Measurements from ENCODE around the gene ARHGAP30. TPM values are rescaled to one million over a fixed set of nuclear protein-coding genes. Genes with fewer than 3 reads are reported as not detected.
"Not testable (repeated sequence)": the region's sequence is repeated elsewhere in the genome, so short reads cannot be mapped to it uniquely, and the experiment has no call there.

Gene ARHGAP30
- total and polyA plus RNA-seq, 4 experiments from 2014 or later: 63.4 to 226 (median 218) TPM

GRCh38 chr1:161038523-161039153 lies 31.1 kb downstream of the ARHGAP30 start, which contains the start of gene TSTD1:
Gene TSTD1, minus strand, starts transcription at chr1:161038964. Its CDS starts 75 bp downstream, at chr1:161038889.
- Histone ChIP-seq H3K9me3 (ENCODE audit: control insufficient read depth in 1 of 2, low read length in 2 of 2) (no peaks in the 10 kb centered on the region), H3K4me1 (ENCODE audit: insufficient read depth, low read length) (peaks cover 47% of the 10 kb centered on the region), H3K27ac (ENCODE audit: low read depth, low read length) (peak within 1 kb of the TSS; percentile 83), H3K4me3 (ENCODE audit: low read length in 2 of 2) (peak within 1 kb of the TSS; percentile 65 to 96), H3K27me3 (ENCODE audit: insufficient read depth, low read length) (no peaks in the 10 kb centered on the region), H3K36me3 (ENCODE audit: insufficient read depth, low read length) (peaks cover 40% of the 10 kb centered on the region)
- Mint-ChIP-seq H3K36me3 (peaks cover 23 to 41% of the 10 kb centered on the region in 2 donors), H3K4me1 (peaks cover 25 to 56% (median 38%) of the 10 kb centered on the region in 4 donors), H3K27ac (peak within 1 kb of the TSS; percentile 89 to 99 (median 97)), H3K4me3 (peak within 1 kb of the TSS; percentile 87 to 95 (median 91)), H3K27me3 (no peaks in the 10 kb centered on the region), H3K9me3 (peaks cover 0 to 3% (median 0%) of the 10 kb centered on the region in 8 donors)
- intact Hi-C loops (cut with micrococcal nuclease): loop anchor here (1.0 to 5.0 kb wide), 2 partner anchors 17 to 41 kb away; partner anchors contain the start of gene F11R
- peak; percentile 88 to 95 (median 89) for DNase-seq
- CTCF ChIA-PET (ENCODE audit: partially characterized antibody): interaction anchor here (0.7 to 10.7 kb wide), 11 partner anchors 19 to 253 kb away, joined by 3 to 171 read pairs (median 3); partner anchors contain the start of genes ARHGAP30, F11R, KLHDC9 and NIT1
- POLR2A ChIA-PET (ENCODE audit: partially characterized antibody): interaction anchor here (0.6 to 21.2 kb wide), 16 partner anchors 9 to 410 kb away, joined by 3 to 602 read pairs (median 5); partner anchors contain the start of genes ARHGAP30, DEDD, F11R and KLHDC9

- POLR2A ChIA-PET (ENCODE audit: partially characterized antibody): interaction anchor here (1.0 to 21.2 kb wide), 14 partner anchors 10 to 409 kb away, joined by 3 to 602 read pairs (median 6); partner anchors contain the start of genes ARHGAP30, DEDD, F11R and KLHDC9
- Mint-ChIP-seq H3K9me3 (peaks cover 0 to 3% (median 0%) of the 10 kb centered on the region in 8 donors), H3K36me3 (peaks cover 22 to 39% of the 10 kb centered on the region in 2 donors), H3K27me3 (no peaks in the 10 kb centered on the region), H3K27ac (peak overlapping the region; percentile 89 to 99 (median 97)), H3K4me3 (peak overlapping the region; percentile 87 to 95 (median 91)), H3K4me1 (peaks cover 26 to 53% (median 35%) of the 10 kb centered on the region in 4 donors)
- no peaks in the 10 kb centered on the region for H3K9me3 ChIP-seq (ENCODE audit: control insufficient read depth in 1 of 2, low read length in 2 of 2)
- intact Hi-C loops (cut with micrococcal nuclease): loop anchor here (1.0 to 5.0 kb wide), 2 partner anchors 17 to 41 kb away; partner anchors contain the start of gene F11R
- H3K27ac ChIP-seq (ENCODE audit: low read depth, low read length): peak overlapping the region; percentile 83
- H3K4me3 ChIP-seq (ENCODE audit: low read length in 2 of 2): peak overlapping the region; percentile 65 to 96
- H3K27me3 ChIP-seq (ENCODE audit: insufficient read depth, low read length): no peaks in the 10 kb centered on the region
- CTCF ChIA-PET (ENCODE audit: partially characterized antibody): interaction anchor here (1.0 to 10.7 kb wide), 9 partner anchors 18 to 253 kb away, joined by 3 to 171 read pairs (median 3); partner anchors contain the start of genes ARHGAP30, F11R, KLHDC9 and NIT1
- H3K36me3 ChIP-seq (ENCODE audit: insufficient read depth, low read length): peaks cover 35% of the 10 kb centered on the region
- peaks cover 41% of the 10 kb centered on the region for H3K4me1 ChIP-seq (ENCODE audit: insufficient read depth, low read length)
- no peak for DNase-seq
Measured at GRCh38 chr1:161037661-161038522, 31.8 kb downstream of the ARHGAP30 start.

GRCh38 chr1:161033751-161034150 lies 35.9 kb downstream of the ARHGAP30 start:
- H3K9me3 Mint-ChIP-seq: peaks cover 0 to under 1% (median 0%) of the 10 kb centered on the region in 8 donors
- no peaks in the 10 kb centered on the region for H3K9me3 ChIP-seq (ENCODE audit: control insufficient read depth in 1 of 2, low read length in 2 of 2)
- ChIA-PET POLR2A (ENCODE audit: partially characterized antibody) (interaction anchor here (1.0 to 4.6 kb wide), 2 partner anchors 12 to 20 kb away, joined by 3 to 18 read pairs; partner anchors contain the start of gene USF1), CTCF (ENCODE audit: partially characterized antibody) (interaction anchor here (1.2 kb wide), 1 partner anchor 36 kb away, joined by 4 read pairs; no protein-coding TSS in a partner anchor)
- no peak for DNase-seq
- no peak overlapping the region for H3K27ac ChIP-seq (ENCODE audit: low read depth, low read length)
- H3K4me1 ChIP-seq (ENCODE audit: insufficient read depth, low read length): peaks cover 13% of the 10 kb centered on the region
- no peaks in the 10 kb centered on the region for H3K27me3 ChIP-seq (ENCODE audit: insufficient read depth, low read length)
- no peak overlapping the region for H3K4me3 Mint-ChIP-seq
- peaks cover under 1 to 2% of the 10 kb centered on the region in 2 donors for H3K36me3 Mint-ChIP-seq
- H3K27ac Mint-ChIP-seq: no peak overlapping the region
- H3K4me1 Mint-ChIP-seq: peaks cover 10 to 30% (median 16%) of the 10 kb centered on the region in 4 donors
- H3K4me3 ChIP-seq (ENCODE audit: low read length in 2 of 2): no peak overlapping the region
- intact Hi-C loops (cut with micrococcal nuclease): no loop called here
- H3K27me3 Mint-ChIP-seq: no peaks in the 10 kb centered on the region
- no peaks in the 10 kb centered on the region for H3K36me3 ChIP-seq (ENCODE audit: insufficient read depth, low read length)

GRCh38 chr1:161032409-161032808 lies 37.3 kb downstream of the ARHGAP30 start:
- peaks cover 5 to 17% (median 9%) of the 10 kb centered on the region in 4 donors for H3K4me1 Mint-ChIP-seq
- Histone ChIP-seq H3K36me3 (ENCODE audit: insufficient read depth, low read length) (no peaks in the 10 kb centered on the region), H3K9me3 (ENCODE audit: control insufficient read depth in 1 of 2, low read length in 2 of 2) (no peaks in the 10 kb centered on the region), H3K27ac (ENCODE audit: low read depth, low read length) (no peak overlapping the region), H3K27me3 (ENCODE audit: insufficient read depth, low read length) (no peaks in the 10 kb centered on the region), H3K4me3 (ENCODE audit: low read length in 2 of 2) (no peak overlapping the region), H3K4me1 (ENCODE audit: insufficient read depth, low read length) (peaks cover 4% of the 10 kb centered on the region)
- DNase-seq: no peak
- intact Hi-C loops (cut with micrococcal nuclease): no loop called here
- ChIA-PET CTCF (ENCODE audit: partially characterized antibody) (interaction anchor here (0.8 to 1.2 kb wide), 2 partner anchors 35 to 37 kb away, joined by 3 to 4 read pairs; no protein-coding TSS in a partner anchor), POLR2A (ENCODE audit: partially characterized antibody) (interaction anchor here (0.6 to 4.6 kb wide), 3 partner anchors 12 to 38 kb away, joined by 3 to 18 read pairs (median 5); partner anchors contain the start of genes ARHGAP30, F11R and USF1)
- H3K9me3 Mint-ChIP-seq: no peaks in the 10 kb centered on the region
- H3K36me3 Mint-ChIP-seq: no peaks in the 10 kb centered on the region
- H3K27me3 Mint-ChIP-seq: no peaks in the 10 kb centered on the region
- no peak overlapping the region for H3K4me3 Mint-ChIP-seq
- H3K27ac Mint-ChIP-seq: no peak overlapping the region

- Mint-ChIP-seq H3K4me1 (peaks cover 4 to 13% (median 7%) of the 10 kb centered on the region in 4 donors), H3K9me3 (peaks cover 0 to 5% (median 0%) of the 10 kb centered on the region in 8 donors), H3K27ac (peak overlapping the region in 1 of 7 donors; percentile 68), H3K4me3 (no peak overlapping the region), H3K36me3 (peaks cover 0 to 4% of the 10 kb centered on the region in 2 donors), H3K27me3 (no peaks in the 10 kb centered on the region)
- intact Hi-C loops (cut with micrococcal nuclease): no loop called here
- Histone ChIP-seq H3K9me3 (ENCODE audit: control insufficient read depth in 1 of 2, low read length in 2 of 2) (no peaks in the 10 kb centered on the region), H3K27ac (ENCODE audit: low read depth, low read length) (no peak overlapping the region), H3K4me3 (ENCODE audit: low read length in 2 of 2) (no peak overlapping the region), H3K36me3 (ENCODE audit: insufficient read depth, low read length) (no peaks in the 10 kb centered on the region), H3K4me1 (ENCODE audit: insufficient read depth, low read length) (no peaks in the 10 kb centered on the region), H3K27me3 (ENCODE audit: insufficient read depth, low read length) (no peaks in the 10 kb centered on the region)
- POLR2A ChIA-PET (ENCODE audit: partially characterized antibody): interaction anchor here (0.6 to 4.6 kb wide), 3 partner anchors 11 to 38 kb away, joined by 3 to 18 read pairs (median 5); partner anchors contain the start of genes ARHGAP30, F11R and USF1
- CTCF ChIA-PET (ENCODE audit: partially characterized antibody): interaction anchor here (0.8 kb wide), 1 partner anchor 37 kb away, joined by 3 read pairs; no protein-coding TSS in a partner anchor
- no peak for DNase-seq
Measured at GRCh38 chr1:161031874-161032273, 37.8 kb downstream of the ARHGAP30 start.

- H3K9me3 Mint-ChIP-seq; POLR2A ChIA-PET (ENCODE audit: partially characterized antibody); CTCF ChIA-PET (ENCODE audit: partially characterized antibody): not testable (repeated sequence)
Measured at GRCh38 chr1:161029466-161029865, 40.2 kb downstream of the ARHGAP30 start.

More at GRCh38 chr1:161029466-161029865, 40.2 kb downstream of the ARHGAP30 start:
- H3K27ac Mint-ChIP-seq; H3K4me3 ChIP-seq (ENCODE audit: low read length in 2 of 2); H3K27ac ChIP-seq (ENCODE audit: low read depth, low read length); H3K36me3 ChIP-seq (ENCODE audit: insufficient read depth, low read length); H3K36me3 Mint-ChIP-seq; intact Hi-C loops (cut with micrococcal nuclease); H3K4me1 ChIP-seq (ENCODE audit: insufficient read depth, low read length); H3K27me3 Mint-ChIP-seq; H3K9me3 ChIP-seq (ENCODE audit: control insufficient read depth in 1 of 2, low read length in 2 of 2); DNase-seq; H3K4me3 Mint-ChIP-seq; H3K27me3 ChIP-seq (ENCODE audit: insufficient read depth, low read length): not testable (repeated sequence)
- H3K4me1 Mint-ChIP-seq: peaks cover 4 to 14% (median 9%) of the 10 kb centered on the region in 4 donors

Data from CD4-positive, alpha-beta memory T cell (primary cell).